Measurements from ENCODE around the gene SYNE1. TPM values are rescaled to one million over a fixed set of nuclear protein-coding genes. Genes with fewer than 3 reads are reported as not detected.

Gene SYNE1
- total and polyA plus RNA-seq, 10 of the 15 experiments (the other 5 are each of a cell fraction or from before 2014, with no cell fraction given), result 2.3 to 28.7 (median 14.1) TPM

DNA sequence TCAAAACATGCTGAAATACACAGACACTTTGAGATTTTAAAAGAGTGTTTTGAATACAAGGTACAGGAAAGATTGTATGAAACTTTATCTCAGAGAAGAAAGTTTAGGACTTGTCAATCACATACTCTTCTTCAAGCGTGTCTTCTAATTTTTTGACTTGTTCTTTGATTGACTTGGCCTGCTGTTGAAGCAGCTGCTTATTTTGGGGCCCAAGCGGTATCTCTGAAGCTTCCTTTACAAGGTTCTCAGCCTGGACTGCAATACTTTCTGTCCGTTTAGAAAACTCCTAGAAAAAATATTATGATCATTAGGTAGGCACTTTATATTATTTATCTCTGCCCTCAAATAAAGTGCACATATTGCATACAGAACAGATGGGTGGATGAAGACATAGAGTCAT, 201.3 kb downstream of the SYNE1 start (continued):
- TF ChIP-seq, protein P1, sequence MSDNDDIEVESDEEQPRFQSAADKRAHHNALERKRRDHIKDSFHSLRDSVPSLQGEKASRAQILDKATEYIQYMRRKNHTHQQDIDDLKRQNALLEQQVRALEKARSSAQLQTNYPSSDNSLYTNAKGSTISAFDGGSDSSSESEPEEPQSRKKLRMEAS (IDR thresholded peaks at IDR 0.05; ENCODE audit: low read depth, low read length), result no peak
- no peak for TF ChIP-seq BCL11A (IDR thresholded peaks at IDR 0.05; ENCODE audit: low read depth, low read length)
- TF ChIP-seq, protein P2, sequence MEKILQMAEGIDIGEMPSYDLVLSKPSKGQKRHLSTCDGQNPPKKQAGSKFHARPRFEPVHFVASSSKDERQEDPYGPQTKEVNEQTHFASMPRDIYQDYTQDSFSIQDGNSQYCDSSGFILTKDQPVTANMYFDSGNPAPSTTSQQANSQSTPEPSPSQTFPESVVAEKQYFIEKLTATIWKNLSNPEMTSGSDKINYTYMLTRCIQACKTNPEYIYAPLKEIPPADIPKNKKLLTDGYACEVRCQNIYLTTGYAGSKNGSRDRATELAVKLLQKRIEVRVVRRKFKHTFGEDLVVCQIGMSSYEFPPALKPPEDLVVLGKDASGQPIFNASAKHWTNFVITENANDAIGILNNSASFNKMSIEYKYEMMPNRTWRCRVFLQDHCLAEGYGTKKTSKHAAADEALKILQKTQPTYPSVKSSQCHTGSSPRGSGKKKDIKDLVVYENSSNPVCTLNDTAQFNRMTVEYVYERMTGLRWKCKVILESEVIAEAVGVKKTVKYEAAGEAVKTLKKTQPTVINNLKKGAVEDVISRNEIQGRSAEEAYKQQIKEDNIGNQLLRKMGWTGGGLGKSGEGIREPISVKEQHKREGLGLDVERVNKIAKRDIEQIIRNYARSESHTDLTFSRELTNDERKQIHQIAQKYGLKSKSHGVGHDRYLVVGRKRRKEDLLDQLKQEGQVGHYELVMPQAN (conservative IDR thresholded peaks at IDR 0.05), result no peak
- no peak for TF ChIP-seq TCF12 (IDR thresholded peaks at IDR 0.05; ENCODE audit: low read depth, low read length)
- TF ChIP-seq KDM1A (IDR thresholded peaks at IDR 0.05; ENCODE audit: borderline replicate concordance), result no peak

DNA sequence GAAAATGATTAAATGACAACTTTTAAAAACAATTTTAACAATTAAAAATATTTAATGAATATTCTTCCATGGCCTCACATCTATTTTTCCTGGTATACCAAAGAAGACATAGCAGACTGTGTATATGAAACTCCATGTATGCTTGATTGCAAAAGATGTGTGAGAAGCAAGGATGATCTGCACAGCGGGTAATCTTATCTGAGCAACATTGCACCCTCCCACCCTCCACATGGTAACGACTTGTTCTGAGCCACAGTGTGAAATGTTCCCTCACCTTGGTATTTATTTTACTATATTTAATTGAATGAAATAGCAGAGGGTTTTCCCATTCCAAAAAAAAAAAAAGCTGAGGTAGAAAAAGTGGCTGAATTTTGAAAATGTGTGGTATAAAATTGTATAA, 204.4 kb downstream of the SYNE1 start:
- Histone ChIP-seq H2AFZ (ENCODE audit: control insufficient read depth, low read depth, low read length) (no peak overlapping the region), H3K4me2 (ENCODE audit: control insufficient read depth, insufficient read depth) (no peak overlapping the region), H3K27me3 (replicated peaks in 1 of 2; ENCODE audit: control insufficient read depth in 2 of 2, insufficient read depth in 2 of 2, low read length in 1 of 2) (no peaks in the 10 kb centered on the region), H3K9ac (ENCODE audit: control insufficient read depth, insufficient read depth, low read length) (no peak overlapping the region), H3K4me1 (ENCODE audit: control insufficient read depth, insufficient read depth, low read length) (no peaks in the 10 kb centered on the region), H3K9me3 (replicated peaks; ENCODE audit: control insufficient read depth, insufficient read depth, low read length) (no peaks in the 10 kb centered on the region), H3K4me3 (no peak overlapping the region), H3K36me3 (ENCODE audit: control insufficient read depth in 2 of 2, insufficient read depth in 2 of 2, low read length in 1 of 2) (no peaks in the 10 kb centered on the region), H4K20me1 (ENCODE audit: control insufficient read depth, insufficient read depth) (no peaks in the 10 kb centered on the region), H3K27ac (ENCODE audit: control insufficient read depth, insufficient read depth) (no peak overlapping the region), H3K79me2 (ENCODE audit: control insufficient read depth, insufficient read depth, low read length) (no peaks in the 10 kb centered on the region)
- WGBS (ENCODE audit: insufficient coverage, insufficient replicate concordance, low lambda C conversion rate, missing lambda C conversion rate), result 17% methylated on average over 2 of the region's 2 CpGs
- ChIA-PET SMC1A (ENCODE audit: uncharacterized antibody, unreplicated experiment) (interaction anchor here (1.8 kb wide), 1 partner anchor 14 kb away, joined by 5 read pairs; no protein-coding TSS in a partner anchor), POLR2A (no interaction called here), RAD21 (ENCODE audit: unreplicated experiment) (no interaction called here), CTCF (no interaction called here)
- in situ Hi-C loops (cut with MboI), result no loop called here
- no TSS peak for BruUV-seq (replicated peaks)
- FAIRE-seq (no peak), ATAC-seq (no peak), DNase-seq (ENCODE audit: low read depth, low spot score) (no peak)
- intact Hi-C loops (cut with micrococcal nuclease; ENCODE audit: unreplicated experiment), result no loop called here
- TF ChIP-seq ZNF207 (IDR thresholded peaks at IDR 0.05; ENCODE audit: borderline replicate concordance) (no peak), NFYB (IDR thresholded peaks at IDR 0.05; ENCODE audit: insufficient read depth, low read depth, low read length) (no peak), SIN3A (IDR thresholded peaks at IDR 0.05; ENCODE audit: low read depth, low read length) (no peak), BHLHE40 (IDR thresholded peaks at IDR 0.05; ENCODE audit: borderline replicate concordance in 1 of 2, low read depth in 2 of 2, low read length in 1 of 2) (no peak), BACH1 (IDR thresholded peaks at IDR 0.05; ENCODE audit: borderline replicate concordance) (no peak), NFYA (IDR thresholded peaks at IDR 0.05; ENCODE audit: borderline replicate concordance, low read depth, low read length) (no peak), CHD1 (IDR thresholded peaks at IDR 0.05; ENCODE audit: low read depth, low read length) (no peak)
- TF ChIP-seq, protein P3, sequence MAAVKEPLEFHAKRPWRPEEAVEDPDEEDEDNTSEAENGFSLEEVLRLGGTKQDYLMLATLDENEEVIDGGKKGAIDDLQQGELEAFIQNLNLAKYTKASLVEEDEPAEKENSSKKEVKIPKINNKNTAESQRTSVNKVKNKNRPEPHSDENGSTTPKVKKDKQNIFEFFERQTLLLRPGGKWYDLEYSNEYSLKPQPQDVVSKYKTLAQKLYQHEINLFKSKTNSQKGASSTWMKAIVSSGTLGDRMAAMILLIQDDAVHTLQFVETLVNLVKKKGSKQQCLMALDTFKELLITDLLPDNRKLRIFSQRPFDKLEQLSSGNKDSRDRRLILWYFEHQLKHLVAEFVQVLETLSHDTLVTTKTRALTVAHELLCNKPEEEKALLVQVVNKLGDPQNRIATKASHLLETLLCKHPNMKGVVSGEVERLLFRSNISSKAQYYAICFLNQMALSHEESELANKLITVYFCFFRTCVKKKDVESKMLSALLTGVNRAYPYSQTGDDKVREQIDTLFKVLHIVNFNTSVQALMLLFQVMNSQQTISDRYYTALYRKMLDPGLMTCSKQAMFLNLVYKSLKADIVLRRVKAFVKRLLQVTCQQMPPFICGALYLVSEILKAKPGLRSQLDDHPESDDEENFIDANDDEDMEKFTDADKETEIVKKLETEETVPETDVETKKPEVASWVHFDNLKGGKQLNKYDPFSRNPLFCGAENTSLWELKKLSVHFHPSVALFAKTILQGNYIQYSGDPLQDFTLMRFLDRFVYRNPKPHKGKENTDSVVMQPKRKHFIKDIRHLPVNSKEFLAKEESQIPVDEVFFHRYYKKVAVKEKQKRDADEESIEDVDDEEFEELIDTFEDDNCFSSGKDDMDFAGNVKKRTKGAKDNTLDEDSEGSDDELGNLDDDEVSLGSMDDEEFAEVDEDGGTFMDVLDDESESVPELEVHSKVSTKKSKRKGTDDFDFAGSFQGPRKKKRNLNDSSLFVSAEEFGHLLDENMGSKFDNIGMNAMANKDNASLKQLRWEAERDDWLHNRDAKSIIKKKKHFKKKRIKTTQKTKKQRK (IDR thresholded peaks at IDR 0.05; ENCODE audit: low read depth, low read length), result no peak
- TF ChIP-seq, protein P4, sequence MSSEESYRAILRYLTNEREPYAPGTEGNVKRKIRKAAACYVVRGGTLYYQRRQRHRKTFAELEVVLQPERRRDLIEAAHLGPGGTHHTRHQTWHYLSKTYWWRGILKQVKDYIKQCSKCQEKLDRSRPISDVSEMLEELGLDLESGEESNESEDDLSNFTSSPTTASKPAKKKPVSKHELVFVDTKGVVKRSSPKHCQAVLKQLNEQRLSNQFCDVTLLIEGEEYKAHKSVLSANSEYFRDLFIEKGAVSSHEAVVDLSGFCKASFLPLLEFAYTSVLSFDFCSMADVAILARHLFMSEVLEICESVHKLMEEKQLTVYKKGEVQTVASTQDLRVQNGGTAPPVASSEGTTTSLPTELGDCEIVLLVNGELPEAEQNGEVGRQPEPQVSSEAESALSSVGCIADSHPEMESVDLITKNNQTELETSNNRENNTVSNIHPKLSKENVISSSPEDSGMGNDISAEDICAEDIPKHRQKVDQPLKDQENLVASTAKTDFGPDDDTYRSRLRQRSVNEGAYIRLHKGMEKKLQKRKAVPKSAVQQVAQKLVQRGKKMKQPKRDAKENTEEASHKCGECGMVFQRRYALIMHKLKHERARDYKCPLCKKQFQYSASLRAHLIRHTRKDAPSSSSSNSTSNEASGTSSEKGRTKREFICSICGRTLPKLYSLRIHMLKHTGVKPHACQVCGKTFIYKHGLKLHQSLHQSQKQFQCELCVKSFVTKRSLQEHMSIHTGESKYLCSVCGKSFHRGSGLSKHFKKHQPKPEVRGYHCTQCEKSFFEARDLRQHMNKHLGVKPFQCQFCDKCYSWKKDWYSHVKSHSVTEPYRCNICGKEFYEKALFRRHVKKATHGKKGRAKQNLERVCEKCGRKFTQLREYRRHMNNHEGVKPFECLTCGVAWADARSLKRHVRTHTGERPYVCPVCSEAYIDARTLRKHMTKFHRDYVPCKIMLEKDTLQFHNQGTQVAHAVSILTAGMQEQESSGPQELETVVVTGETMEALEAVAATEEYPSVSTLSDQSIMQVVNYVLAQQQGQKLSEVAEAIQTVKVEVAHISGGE (CRISPR knock-in tag; IDR thresholded peaks at IDR 0.05), result no peak
